Activated CD8-positive, alpha-beta T cell treated with anti-CD3 and anti-CD28 coated beads for 36 hours (primary cell): ENCODE data around the gene RALGDS. TPM values are rescaled to one million over a fixed set of nuclear protein-coding genes. Genes with fewer than 3 reads are reported as not detected.

Source experiments
- ATAC-seq: fragments of 200-7000 bp; cut with Tn5 transposase; one replicate; pipeline ENCODE4 v1.10.0; 2021; ENCODE audit warnings: mild to moderate bottlenecking, moderate library complexity
- CTCF ChIA-PET: fragments of 350-600 bp; sonication (Branson Sonifier 250); formaldehyde crosslinking; loops from one replicate; lab custom pipeline; 2021; ENCODE audit warnings: antibody characterized with exemption; lab: Charles Lee
- POLR2A ChIA-PET: fragments of 350-600 bp; sonication (Branson Sonifier 250); formaldehyde crosslinking; loops from one replicate; lab custom pipeline; 2021; ENCODE audit warnings: antibody characterized with exemption; lab: Charles Lee
- DNase-seq: peaks from one replicate; pipeline ENCODE4 v3.0.0-alpha.2; 2020
- H3K27ac Mint-ChIP-seq: one replicate; pipeline ENCODE4 v1.8.0; 2021; ENCODE audit warnings: mild to moderate bottlenecking, mixed read lengths
- H3K27me3 Mint-ChIP-seq: one replicate; pipeline ENCODE4 v1.8.0; 2021; ENCODE audit warnings: mixed read lengths
- H3K36me3 Mint-ChIP-seq: one replicate; pipeline ENCODE4 v1.8.0; 2021; ENCODE audit warnings: low read depth, mixed read lengths
- H3K4me1 Mint-ChIP-seq: one replicate; pipeline ENCODE4 v1.8.0; 2021; ENCODE audit warnings: low read depth, mixed read lengths
- H3K4me3 Mint-ChIP-seq: one replicate; pipeline ENCODE4 v1.8.0; 2021; ENCODE audit warnings: mild to moderate bottlenecking, moderate library complexity, mixed read lengths
- H3K9me3 Mint-ChIP-seq: one replicate; pipeline ENCODE4 v1.8.0; 2021; ENCODE audit warnings: mixed read lengths
- CTCF ChIP-seq: fragments of 200-600 bp; IDR thresholded peaks from one replicate; pipeline ENCODE4 v1.8.0; 2022; ENCODE audit warnings: antibody characterized with exemption, mild to moderate bottlenecking
- intact Hi-C: fragments of 100-400 bp; cut with micrococcal nuclease; formaldehyde crosslinking; loops from one replicate; pipeline ENCODE4 v1.10.0; 2022
- total RNA-seq, 2 experiments: library from RNA; stranded (reverse); gene quantifications; one replicate each; pipeline ENCODE4 v1.2.3, GENCODE V29; 2021

Gene RALGDS
- total RNA-seq, 2 experiments from 2014 or later, result 80.5 to 88.2 TPM

GRCh38 chr9:133060417-133060841 is 60.6 kb downstream of the RALGDS start:
- intact Hi-C loops, result no loop called here
- peak; percentile 46 for ATAC-seq
- no peaks in the 10 kb centered on the region for H3K27me3 Mint-ChIP-seq
- H3K9me3 Mint-ChIP-seq, result no peaks in the 10 kb centered on the region
- peaks cover 25% of the 10 kb centered on the region for H3K36me3 Mint-ChIP-seq
- peak; percentile 27 for DNase-seq
- H3K4me1 Mint-ChIP-seq, result peaks cover 55% of the 10 kb centered on the region
- POLR2A ChIA-PET, result no interaction called here
- no peak overlapping the region for H3K4me3 Mint-ChIP-seq
- peak overlapping the region; percentile 80 for H3K27ac Mint-ChIP-seq
- TF ChIP-seq CTCF, result peak; percentile 31
- CTCF ChIA-PET, result interaction anchor here (1.3 to 3.5 kb wide), 2 partner anchors 85 to 87 kb away, joined by 4 to 19 read pairs; no protein-coding TSS in a partner anchor

DNA sequence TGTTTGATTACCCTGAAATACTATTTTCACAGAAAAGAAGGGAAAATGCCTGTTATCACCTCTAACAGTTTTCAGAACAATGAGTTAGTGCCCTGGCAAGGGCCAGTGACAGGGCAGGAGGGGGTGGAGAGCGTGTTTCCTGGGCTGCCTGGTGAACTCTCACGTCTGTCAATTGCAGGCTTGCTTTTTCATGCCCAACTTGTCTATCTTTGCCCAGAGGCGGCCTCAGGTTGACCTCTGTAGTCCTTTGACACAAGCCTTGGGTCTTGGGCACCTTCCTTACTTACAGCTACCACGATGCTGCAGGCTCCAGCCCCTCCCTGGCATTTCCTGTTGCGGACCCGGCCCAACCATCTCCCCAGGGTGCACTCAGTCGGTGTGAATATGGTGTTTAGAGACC is 61.4 kb downstream of the RALGDS start:
- CTCF ChIA-PET, result interaction anchor here (0.9 to 3.5 kb wide), 3 partner anchors 11 to 85 kb away, joined by 3 to 19 read pairs (median 3); partner anchors contain the start of gene GTF3C5
- intact Hi-C loops, result no loop called here
- Mint-ChIP-seq H3K27ac (peak overlapping the region; percentile 81), H3K27me3 (no peaks in the 10 kb centered on the region), H3K4me1 (peaks cover 56% of the 10 kb centered on the region), H3K36me3 (peaks cover 27% of the 10 kb centered on the region), H3K4me3 (no peak overlapping the region), H3K9me3 (no peaks in the 10 kb centered on the region)
- no peak for TF ChIP-seq CTCF
- POLR2A ChIA-PET, result no interaction called here
- ATAC-seq (no peak), DNase-seq (peak; percentile 35)

DNA sequence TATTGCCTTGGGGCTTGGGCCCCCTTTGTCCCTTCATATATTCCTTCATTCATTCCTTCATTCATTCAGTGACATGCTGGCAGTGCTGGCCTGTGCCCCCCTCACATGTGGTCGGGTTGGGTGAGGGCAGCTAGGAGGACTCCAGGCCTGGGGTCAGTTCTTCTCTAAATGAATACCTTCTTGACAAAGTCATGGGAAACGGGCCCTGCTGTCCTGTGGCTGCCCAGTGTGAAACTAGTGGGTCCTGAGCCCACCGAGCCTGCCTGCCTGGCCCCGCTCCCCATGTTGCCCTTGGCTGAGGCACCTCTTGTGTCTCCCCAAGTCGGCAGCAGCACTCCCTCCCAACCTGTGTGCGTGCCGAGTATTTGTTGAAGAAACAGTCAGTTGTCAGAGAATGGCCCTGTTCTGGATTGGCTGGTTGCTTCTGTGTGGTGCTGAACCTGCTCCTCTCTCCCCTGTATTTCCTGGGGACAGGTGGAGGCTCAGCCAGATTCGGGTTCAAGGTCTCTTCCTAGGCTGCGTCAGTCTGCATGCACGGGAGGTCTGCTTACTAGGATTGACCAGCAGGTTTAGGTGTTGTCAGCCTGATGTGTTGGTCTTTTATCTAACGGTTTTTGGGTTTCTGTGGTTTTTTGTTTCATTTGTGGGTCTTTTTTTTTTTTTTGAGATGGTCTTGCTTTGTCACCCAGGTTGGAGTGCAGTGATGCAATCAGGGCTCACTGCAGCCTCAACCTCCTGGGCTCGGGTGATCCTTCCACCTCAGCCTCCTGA is 62.3 kb downstream of the RALGDS start:
- peak; percentile 47 for ATAC-seq
- Mint-ChIP-seq H3K4me3 (no peak overlapping the region), H3K27ac (peak overlapping the region; percentile 81), H3K27me3 (no peaks in the 10 kb centered on the region), H3K36me3 (peaks cover 33% of the 10 kb centered on the region), H3K4me1 (peaks cover 56% of the 10 kb centered on the region), H3K9me3 (no peaks in the 10 kb centered on the region)
- intact Hi-C loops, result no loop called here
- CTCF ChIA-PET, result interaction anchor here (0.9 to 3.5 kb wide), 4 partner anchors 10 to 86 kb away, joined by 3 to 19 read pairs (median 4); partner anchors contain the start of gene GTF3C5
- DNase-seq, result peak; percentile 53
- POLR2A ChIA-PET, result interaction anchor here (1.0 kb wide), 1 partner anchor 40 kb away, joined by 3 read pairs; no protein-coding TSS in a partner anchor
- TF ChIP-seq CTCF, result no peak

DNA sequence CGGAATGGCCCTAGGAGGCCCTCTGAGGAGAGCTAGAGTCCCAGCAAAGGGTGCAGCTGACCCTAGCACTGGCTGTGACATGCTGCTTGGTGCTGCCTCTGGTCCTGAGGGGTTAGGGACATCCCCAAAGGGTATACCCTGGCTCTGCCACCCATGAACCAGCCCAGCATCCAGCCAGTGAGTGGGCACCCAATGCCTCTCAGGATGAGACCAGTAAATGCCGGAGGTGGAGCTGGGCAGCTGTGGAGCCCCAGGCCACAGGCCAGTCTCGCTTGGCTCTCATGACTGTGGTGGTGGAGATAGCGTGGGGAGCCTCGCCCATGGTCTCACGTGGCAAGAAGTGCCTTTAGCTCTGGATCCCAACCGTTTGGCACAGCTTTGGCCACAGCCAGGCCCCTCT is 63.0 kb downstream of the RALGDS start:
- CTCF ChIA-PET, result interaction anchor here (1.0 to 3.5 kb wide), 3 partner anchors 18 to 90 kb away, joined by 3 to 19 read pairs (median 4); no protein-coding TSS in a partner anchor
- peaks cover 54% of the 10 kb centered on the region for H3K4me1 Mint-ChIP-seq
- intact Hi-C loops, result no loop called here
- no peak for TF ChIP-seq CTCF
- POLR2A ChIA-PET, result interaction anchor here (1.0 kb wide), 2 partner anchors 41 to 74 kb away, joined by 3 read pairs; no protein-coding TSS in a partner anchor
- peak overlapping the region; percentile 81 for H3K27ac Mint-ChIP-seq
- H3K9me3 Mint-ChIP-seq, result no peaks in the 10 kb centered on the region
- H3K4me3 Mint-ChIP-seq, result no peak overlapping the region
- DNase-seq (no peak), ATAC-seq (no peak)
- peaks cover 37% of the 10 kb centered on the region for H3K36me3 Mint-ChIP-seq
- no peaks in the 10 kb centered on the region for H3K27me3 Mint-ChIP-seq

DNA sequence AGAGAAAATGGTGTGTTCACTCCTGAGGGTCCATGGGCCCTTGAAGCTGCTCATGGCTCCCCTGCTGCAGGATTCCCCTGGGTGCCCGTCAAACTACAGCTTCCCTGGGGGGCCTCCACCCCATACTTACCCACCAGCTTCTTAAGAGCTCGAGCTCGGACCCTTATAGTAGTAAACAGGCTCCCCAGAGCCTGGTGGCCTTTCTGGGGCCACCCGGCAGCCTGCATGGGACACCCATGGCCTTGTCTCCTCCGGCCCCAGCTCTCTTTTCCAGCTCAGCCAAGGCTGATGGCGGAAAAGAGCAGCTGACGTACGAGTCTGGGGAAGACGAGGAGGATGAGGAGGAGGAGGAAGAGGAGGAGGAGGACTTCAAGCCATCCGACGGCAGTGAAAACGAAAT is 63.5 kb downstream of the RALGDS start:
- intact Hi-C loops, result no loop called here
- ATAC-seq (no peak), DNase-seq (no peak)
- Mint-ChIP-seq H3K27ac (peak overlapping the region; percentile 60), H3K36me3 (peaks cover 37% of the 10 kb centered on the region), H3K4me1 (peaks cover 53% of the 10 kb centered on the region), H3K27me3 (no peaks in the 10 kb centered on the region), H3K9me3 (no peaks in the 10 kb centered on the region), H3K4me3 (no peak overlapping the region)
- CTCF ChIA-PET, result interaction anchor here (1.0 to 3.5 kb wide), 4 partner anchors 9 to 90 kb away, joined by 3 to 19 read pairs (median 4); no protein-coding TSS in a partner anchor
- POLR2A ChIA-PET, result interaction anchor here (1.0 to 1.5 kb wide), 3 partner anchors 10 to 75 kb away, joined by 3 read pairs; no protein-coding TSS in a partner anchor
- TF ChIP-seq CTCF, result no peak
